ENCODE data around the gene CTSL. TPM values are rescaled to one million over a fixed set of nuclear protein-coding genes. Genes with fewer than 3 reads are reported as not detected.

Gene CTSL
- polyA plus RNA-seq, 1 experiment: 224 TPM

GRCh38 chr9:87704342-87704741 lies 21.6 kb upstream of the CTSL start:
- no peak overlapping the region for H3K4me3 ChIP-seq (ENCODE audit: low read depth, low read length)
- DNase-seq (ENCODE audit: low read depth, low spot score): no peak
- CTCF ChIA-PET: no interaction called here
- no peak for TF ChIP-seq CTCF (IDR thresholded peaks at IDR 0.05; ENCODE audit: low read depth, low read length)
- H3K9me3 ChIP-seq (ENCODE audit: control insufficient read depth, insufficient read depth, low read length): peaks cover 12% of the 10 kb centered on the region; the same call in 1 of the 2 replicates
- H3K27ac ChIP-seq (ENCODE audit: low read depth, low read length): no peak overlapping the region
- no peaks in the 10 kb centered on the region for H3K27me3 ChIP-seq (ENCODE audit: control insufficient read depth, insufficient read depth, low read length)
- POLR2A ChIA-PET: no interaction called here

- Histone ChIP-seq H3K9me3 (ENCODE audit: control insufficient read depth, insufficient read depth, low read length) (peaks cover 12% of the 10 kb centered on the region; the same call in 1 of the 2 replicates), H3K27me3 (ENCODE audit: control insufficient read depth, insufficient read depth, low read length) (no peaks in the 10 kb centered on the region), H3K27ac (ENCODE audit: low read depth, low read length) (no peak overlapping the region), H3K4me3 (ENCODE audit: low read depth, low read length) (no peak overlapping the region)
- CTCF ChIA-PET: no interaction called here
- no peak for TF ChIP-seq CTCF (IDR thresholded peaks at IDR 0.05; ENCODE audit: low read depth, low read length)
- DNase-seq (ENCODE audit: low read depth, low spot score): no peak
- POLR2A ChIA-PET: no interaction called here
These were observed 19.7 kb upstream of the CTSL start for GRCh38 chr9:87706066-87706739.

- Histone ChIP-seq H3K4me3 (ENCODE audit: low read depth, low read length) (no peak overlapping the region), H3K27ac (ENCODE audit: low read depth, low read length) (no peak overlapping the region), H3K9me3 (ENCODE audit: control insufficient read depth, insufficient read depth, low read length) (peaks cover 12% of the 10 kb centered on the region; the same call in 1 of the 2 replicates), H3K27me3 (ENCODE audit: control insufficient read depth, insufficient read depth, low read length) (no peaks in the 10 kb centered on the region)
- CTCF ChIA-PET: interaction anchor here (4.0 kb wide), 1 partner anchor 23 kb away, joined by 15 read pairs; no protein-coding TSS in a partner anchor
- DNase-seq (ENCODE audit: low read depth, low spot score): no peak
- TF ChIP-seq CTCF (IDR thresholded peaks at IDR 0.05; ENCODE audit: low read depth, low read length): no peak
- POLR2A ChIA-PET: no interaction called here
These were observed 18.0 kb upstream of the CTSL start for GRCh38 chr9:87707805-87708506.

GRCh38 chr9:87708546-87708945 lies 17.4 kb upstream of the CTSL start:
- ChIA-PET CTCF (interaction anchor here (0.7 to 4.0 kb wide), 2 partner anchors 9 to 23 kb away, joined by 4 to 15 read pairs; no protein-coding TSS in a partner anchor), POLR2A (no interaction called here)
- Histone ChIP-seq H3K4me3 (ENCODE audit: low read depth, low read length) (no peak overlapping the region), H3K27me3 (ENCODE audit: control insufficient read depth, insufficient read depth, low read length) (no peaks in the 10 kb centered on the region), H3K27ac (ENCODE audit: low read depth, low read length) (no peak overlapping the region), H3K9me3 (ENCODE audit: control insufficient read depth, insufficient read depth, low read length) (peaks cover 12% of the 10 kb centered on the region; the same call in 1 of the 2 replicates)
- DNase-seq (ENCODE audit: low read depth, low spot score): no peak
- TF ChIP-seq CTCF (IDR thresholded peaks at IDR 0.05; ENCODE audit: low read depth, low read length): no peak
